Fibroblast of lung (primary cell): ENCODE results near the gene TBC1D25. TPM values are rescaled to one million over a fixed set of nuclear protein-coding genes. Genes with fewer than 3 reads are reported as not detected.
A peak's percentile ranks its signal among the peaks of the same experiment; 100 is the strongest.

Experiments used
- DNase-seq, 2 donors: peaks; one replicate each; pipeline versions ENCODE4 v3.0.0 to v3.0.0-alpha.2; 2010; ENCODE audit warnings: low read depth in 2 of 2
- H2AFZ ChIP-seq: 2 replicates; pipeline ENCODE4 v1.5.1; 2012; ENCODE audit warnings: low read length, control low read depth, inconsistent platforms
- H3K27ac ChIP-seq: 2 replicates; pipeline ENCODE4 v1.5.1; 2011; ENCODE audit warnings: low read length, control low read depth; ENCODE audit not compliant: insufficient read depth
- H3K27me3 ChIP-seq: 2 replicates; pipeline ENCODE4 v1.5.1; 2011; ENCODE audit warnings: mild to moderate bottlenecking, low read length; ENCODE audit not compliant: control insufficient read depth, insufficient read depth
- H3K36me3 ChIP-seq: 2 replicates; pipeline ENCODE4 v1.5.1; 2011; ENCODE audit warnings: low read length; ENCODE audit not compliant: control insufficient read depth, insufficient read depth
- H3K4me1 ChIP-seq: 2 replicates; pipeline ENCODE4 v1.5.1; 2011; ENCODE audit warnings: low read length; ENCODE audit not compliant: control insufficient read depth, insufficient read depth; ENCODE audit errors: extremely low read depth
- H3K4me2 ChIP-seq: 2 replicates; pipeline ENCODE4 v1.5.1; 2011; ENCODE audit warnings: low read length, control low read depth; ENCODE audit not compliant: insufficient read depth; ENCODE audit errors: extremely low read depth
- H3K4me3 ChIP-seq, 4 experiments: fragments of 200-600 bp in 1 of 4; sonication (generic) in 1 of 4; replicated peaks in 1 of 4; 2 replicates each; pipeline ENCODE4 v1.5.1; 2011 to 2016; ENCODE audit warnings: low read length in 4 of 4, low read depth in 3 of 4, mild to moderate bottlenecking in 3 of 4, control low read depth in 2 of 4, inconsistent platforms in 1 of 4, mixed read lengths in 1 of 4; ENCODE audit not compliant: insufficient read depth in 1 of 4; ENCODE audit errors: control extremely low read depth in 1 of 4
- H3K79me2 ChIP-seq: 2 replicates; pipeline ENCODE4 v1.5.1; 2012; ENCODE audit warnings: mild to moderate bottlenecking, low read length, inconsistent platforms; ENCODE audit not compliant: control insufficient read depth, insufficient read depth
- H3K9ac ChIP-seq: 2 replicates; pipeline ENCODE4 v1.5.1; 2011; ENCODE audit warnings: mild to moderate bottlenecking, low read length, control low read depth; ENCODE audit not compliant: insufficient read depth
- H3K9me3 ChIP-seq: 2 replicates; pipeline ENCODE4 v1.5.1; 2012; ENCODE audit warnings: low read depth, low read length; ENCODE audit not compliant: control insufficient read depth, insufficient read depth
- H4K20me1 ChIP-seq: 2 replicates; pipeline ENCODE4 v1.5.1; 2011; ENCODE audit warnings: low read length; ENCODE audit not compliant: control insufficient read depth, insufficient read depth; ENCODE audit errors: extremely low read depth
- CTCF ChIP-seq, 2 donors: IDR thresholded peaks in 1 of 2; conservative IDR thresholded peaks in 1 of 2; 1 replicate in 1 of 2; 2 replicates in 1 of 2; pipeline ENCODE4 v1.5.1; 2011 to 2012; ENCODE audit warnings: low read length in 2 of 2, control low read depth in 1 of 2, inconsistent platforms in 1 of 2, low read depth in 1 of 2, mild to moderate bottlenecking in 1 of 2
- EZH2 ChIP-seq: IDR thresholded peaks from 2 replicates; pipeline ENCODE4 v1.5.1; 2012; ENCODE audit warnings: low read length, control low read depth, mild to moderate bottlenecking; ENCODE audit errors: missing control alignments
- polyA plus RNA-seq, 2 donors: library from polyadenylated mRNA; depleted of rRNA in 1 of 2; stranded (reverse) in 1 of 2; unstranded in 1 of 2; fragments of >200 nt; gene quantifications; 2 replicates each; pipeline ENCODE4 v1.2.1, GENCODE V29; 2011 to 2012; ENCODE audit warnings: missing spikeins in 1 of 2
- total RNA-seq: library from RNA; depleted of rRNA; stranded (reverse); fragments of >200 nt; gene quantifications from 2 replicates; pipeline ENCODE4 v1.2.1, GENCODE V29; 2014

The TBC1D25 gene
- total and polyA plus RNA-seq, 2 donors (not counting 1 experiment from before 2014, with no cell fraction given) = 5.1 to 8.5 TPM

GRCh38 chrX:48558271-48558670, 18.8 kb downstream of the TBC1D25 start:
- Histone ChIP-seq H3K27me3 (no peaks in the 10 kb centered on the region), H3K27ac (no peak overlapping the region), H3K4me3 (no peak overlapping the region), H3K9ac (no peak overlapping the region), H2AFZ (no peak overlapping the region), H3K4me1 (no peaks in the 10 kb centered on the region), H3K9me3 (no peaks in the 10 kb centered on the region), H4K20me1 (no peaks in the 10 kb centered on the region), H3K4me2 (no peak overlapping the region), H3K36me3 (peaks cover 3% of the 10 kb centered on the region), H3K79me2 (no peaks in the 10 kb centered on the region)
- DNase-seq = peak; percentile 70 to 87
- TF ChIP-seq EZH2 = no peak

GRCh38 chrX:48559636-48560035, 20.1 kb downstream of the TBC1D25 start:
- peaks cover 3% of the 10 kb centered on the region for H3K36me3 ChIP-seq
- H2AFZ ChIP-seq = no peak overlapping the region
- DNase-seq = no peak
- H3K9ac ChIP-seq = no peak overlapping the region
- H3K9me3 ChIP-seq = no peaks in the 10 kb centered on the region
- TF ChIP-seq EZH2 (no peak), CTCF (conservative IDR thresholded peaks at IDR 0.05 in 1 of 2, IDR thresholded peaks at IDR 0.05 in 1 of 2; ENCODE audit: low read depth in 1 of 2, low read length in 2 of 2) (no peak)
- H3K4me2 ChIP-seq = no peak overlapping the region
- H3K27ac ChIP-seq = no peak overlapping the region
- no peaks in the 10 kb centered on the region for H3K27me3 ChIP-seq
- no peak overlapping the region for H3K4me3 ChIP-seq
- H3K79me2 ChIP-seq = no peaks in the 10 kb centered on the region
- H4K20me1 ChIP-seq = no peaks in the 10 kb centered on the region
- no peaks in the 10 kb centered on the region for H3K4me1 ChIP-seq

GRCh38 chrX:48560056-48560455, 20.5 kb downstream of the TBC1D25 start:
- TF ChIP-seq EZH2 (no peak), CTCF (conservative IDR thresholded peaks at IDR 0.05 in 1 of 2, IDR thresholded peaks at IDR 0.05 in 1 of 2; ENCODE audit: low read depth in 1 of 2, low read length in 2 of 2) (no peak)
- no peaks in the 10 kb centered on the region for H4K20me1 ChIP-seq
- H3K79me2 ChIP-seq = no peaks in the 10 kb centered on the region
- no peak for DNase-seq
- no peak overlapping the region for H3K9ac ChIP-seq
- no peak overlapping the region for H2AFZ ChIP-seq
- H3K4me1 ChIP-seq = no peaks in the 10 kb centered on the region
- H3K4me3 ChIP-seq = no peak overlapping the region
- no peaks in the 10 kb centered on the region for H3K27me3 ChIP-seq
- H3K4me2 ChIP-seq = no peak overlapping the region
- no peak overlapping the region for H3K27ac ChIP-seq
- peaks cover 3% of the 10 kb centered on the region for H3K36me3 ChIP-seq
- no peaks in the 10 kb centered on the region for H3K9me3 ChIP-seq
